Kidney (tissue), 14 donors: ENCODE results near the gene CHDH. TPM values are rescaled to one million over a fixed set of nuclear protein-coding genes. Genes with fewer than 3 reads are reported as not detected.

Experiments used
- DNase-seq, 5 donors: peaks; one replicate each; pipeline ENCODE4 v3.0.0-alpha.2; 2013 to 2020
- FAIRE-seq: peaks from 2 replicates; lab custom pipeline; 2012; peaks lifted over from hg19 to GRCh38; lab: Jason Lieb, UNC
- H3K27ac ChIP-seq, 2 donors: one replicate each; pipeline ENCODE4 v1.7.0; 2013; ENCODE audit warnings: low read depth in 2 of 2, low read length in 2 of 2, inconsistent platforms in 1 of 2
- H3K27me3 ChIP-seq: one replicate; pipeline ENCODE4 v1.7.1; 2013; ENCODE audit warnings: low read length, inconsistent platforms; ENCODE audit not compliant: control insufficient read depth, insufficient read depth
- H3K36me3 ChIP-seq, 3 donors: one replicate each; pipeline versions ENCODE4 v1.7.0 to v1.7.1; 2013; ENCODE audit warnings: low read length in 3 of 3, control low read depth in 1 of 3, inconsistent platforms in 1 of 3; ENCODE audit not compliant: insufficient read depth in 3 of 3, control insufficient read depth in 2 of 3
- H3K4me1 ChIP-seq, 3 donors: one replicate each; pipeline versions ENCODE4 v1.7.0 to v1.7.1; 2013; ENCODE audit warnings: low read length in 3 of 3, inconsistent platforms in 1 of 3, low read depth in 1 of 3; ENCODE audit not compliant: control insufficient read depth in 2 of 3, insufficient read depth in 2 of 3
- H3K4me3 ChIP-seq, 3 donors: one replicate each; pipeline versions ENCODE4 v1.7.0 to v1.8.1; 2013; ENCODE audit warnings: low read length in 3 of 3, control low read depth in 1 of 3, inconsistent platforms in 1 of 3
- H3K9ac ChIP-seq, 3 donors: one replicate each; pipeline versions ENCODE4 v1.7.0 to v1.7.1; 2013; ENCODE audit warnings: low read length in 3 of 3, control low read depth in 1 of 3, inconsistent platforms in 1 of 3
- H3K9me3 ChIP-seq, 3 donors: one replicate each; pipeline versions ENCODE4 v1.7.0 to v1.7.1; 2013; ENCODE audit warnings: low read length in 3 of 3, control low read depth in 1 of 3, inconsistent platforms in 1 of 3; ENCODE audit not compliant: control insufficient read depth in 2 of 3, insufficient read depth in 1 of 3
- intact Hi-C: fragments of 100-400 bp; cut with DNase I; formaldehyde crosslinking; loops from one replicate; pipeline ENCODE4 v1.11.1; 2022
- polyA plus RNA-seq: library from polyadenylated mRNA; stranded (reverse); fragments of 350-450 nt; fragmentation: Illumina TruSeq; extraction: RNeasy Lipid Tissue Mini Kit (QIAGEN cat#74804); gene quantifications from one replicate; pipeline ENCODE4 v1.2.3, GENCODE V29; 2014; ENCODE audit warnings: low read depth, low replicate concordance; ENCODE audit not compliant: insufficient read depth
- total RNA-seq: library from RNA; stranded (reverse); fragmentation: NEBNext Ultra II Directional; extraction: Animal tissue kit (Norgen Biotek cat#: 25700); gene quantifications from one replicate; pipeline ENCODE4 v1.2.1, GENCODE V29; 2021
- TF ChIP-seq, protein P1 (sequence below): IDR thresholded peaks from 3 replicates; pipeline ENCODE4 v1.5.1; 2012; ENCODE audit warnings: mild to moderate bottlenecking, moderate library complexity, borderline replicate concordance; ENCODE audit not compliant: insufficient read depth; ENCODE audit errors: extremely low read depth
- donor health status: control.
- donor health status: control.
- donor health status: control.
- donor health status: control.
- donor health status: control.
- donor health status: DM: yes; HTN: yes; CAD: no.
- donor health status: Normal renal cell carcinoma (clear cell type).

Gene CHDH
- total and polyA plus RNA-seq, 2 donors from 2014 or later, result 26.5 to 33.4 TPM

DNA sequence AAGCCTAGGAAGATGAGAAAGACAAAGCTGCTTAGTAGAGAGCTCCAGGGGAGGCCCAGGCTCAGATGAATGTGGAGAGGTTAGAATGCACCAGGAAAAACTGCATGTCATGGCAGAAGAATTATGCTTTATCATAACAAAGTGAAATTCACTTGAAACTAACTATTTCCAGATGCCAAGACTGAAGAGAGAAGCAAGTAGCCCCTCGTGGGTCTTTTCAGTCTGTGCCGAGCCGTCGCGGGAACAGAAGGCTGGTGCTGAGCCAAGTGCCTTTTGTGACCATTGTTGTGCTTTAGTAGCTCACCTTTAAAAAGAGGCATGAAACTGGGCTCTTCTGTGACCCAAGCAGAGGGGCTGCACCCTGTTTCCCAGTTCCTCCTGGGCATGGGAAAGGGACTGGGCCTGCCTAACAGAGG is 73.2 kb downstream of the CHDH start:
- intact Hi-C loops, result no loop called here
- TF ChIP-seq, protein P1, sequence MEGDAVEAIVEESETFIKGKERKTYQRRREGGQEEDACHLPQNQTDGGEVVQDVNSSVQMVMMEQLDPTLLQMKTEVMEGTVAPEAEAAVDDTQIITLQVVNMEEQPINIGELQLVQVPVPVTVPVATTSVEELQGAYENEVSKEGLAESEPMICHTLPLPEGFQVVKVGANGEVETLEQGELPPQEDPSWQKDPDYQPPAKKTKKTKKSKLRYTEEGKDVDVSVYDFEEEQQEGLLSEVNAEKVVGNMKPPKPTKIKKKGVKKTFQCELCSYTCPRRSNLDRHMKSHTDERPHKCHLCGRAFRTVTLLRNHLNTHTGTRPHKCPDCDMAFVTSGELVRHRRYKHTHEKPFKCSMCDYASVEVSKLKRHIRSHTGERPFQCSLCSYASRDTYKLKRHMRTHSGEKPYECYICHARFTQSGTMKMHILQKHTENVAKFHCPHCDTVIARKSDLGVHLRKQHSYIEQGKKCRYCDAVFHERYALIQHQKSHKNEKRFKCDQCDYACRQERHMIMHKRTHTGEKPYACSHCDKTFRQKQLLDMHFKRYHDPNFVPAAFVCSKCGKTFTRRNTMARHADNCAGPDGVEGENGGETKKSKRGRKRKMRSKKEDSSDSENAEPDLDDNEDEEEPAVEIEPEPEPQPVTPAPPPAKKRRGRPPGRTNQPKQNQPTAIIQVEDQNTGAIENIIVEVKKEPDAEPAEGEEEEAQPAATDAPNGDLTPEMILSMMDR, result no peak
- Histone ChIP-seq H3K27ac (no peak overlapping the region), H3K4me1 (no peaks in the 10 kb centered on the region), H3K4me3 (no peak overlapping the region), H3K27me3 (no peaks in the 10 kb centered on the region), H3K36me3 (peaks cover 0 to 2% (median 0%) of the 10 kb centered on the region in 3 donors), H3K9ac (no peak overlapping the region), H3K9me3 (no peaks in the 10 kb centered on the region)
- FAIRE-seq, result no peak
- no peak for DNase-seq

DNA sequence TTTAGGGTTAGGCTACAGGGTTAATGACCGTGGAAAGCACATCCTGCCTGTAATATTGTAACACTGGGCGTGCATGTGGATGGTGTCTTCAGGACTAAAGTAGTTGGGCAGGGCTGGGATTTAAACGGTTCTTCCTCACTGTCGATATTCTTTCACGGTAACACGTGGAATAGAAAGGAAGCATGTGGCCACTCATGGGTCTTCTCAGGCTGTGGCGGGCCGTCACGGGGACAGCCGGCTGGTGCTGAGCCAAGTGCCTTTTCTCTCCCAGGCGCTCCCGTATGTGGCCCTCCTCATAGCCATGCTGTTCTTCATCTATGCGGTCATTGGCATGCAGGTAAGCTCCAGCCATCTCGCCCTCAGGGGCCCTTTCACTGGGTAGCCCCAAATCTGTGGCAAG is 73.7 kb downstream of the CHDH start:
- Histone ChIP-seq H3K9me3 (no peaks in the 10 kb centered on the region), H3K27me3 (no peaks in the 10 kb centered on the region), H3K27ac (no peak overlapping the region), H3K36me3 (peaks cover 0 to 2% (median 0%) of the 10 kb centered on the region in 3 donors), H3K4me1 (no peaks in the 10 kb centered on the region), H3K4me3 (no peak overlapping the region), H3K9ac (no peak overlapping the region)
- intact Hi-C loops, result no loop called here
- DNase-seq (no peak), FAIRE-seq (no peak)
- TF ChIP-seq, protein P1, result no peak

DNA sequence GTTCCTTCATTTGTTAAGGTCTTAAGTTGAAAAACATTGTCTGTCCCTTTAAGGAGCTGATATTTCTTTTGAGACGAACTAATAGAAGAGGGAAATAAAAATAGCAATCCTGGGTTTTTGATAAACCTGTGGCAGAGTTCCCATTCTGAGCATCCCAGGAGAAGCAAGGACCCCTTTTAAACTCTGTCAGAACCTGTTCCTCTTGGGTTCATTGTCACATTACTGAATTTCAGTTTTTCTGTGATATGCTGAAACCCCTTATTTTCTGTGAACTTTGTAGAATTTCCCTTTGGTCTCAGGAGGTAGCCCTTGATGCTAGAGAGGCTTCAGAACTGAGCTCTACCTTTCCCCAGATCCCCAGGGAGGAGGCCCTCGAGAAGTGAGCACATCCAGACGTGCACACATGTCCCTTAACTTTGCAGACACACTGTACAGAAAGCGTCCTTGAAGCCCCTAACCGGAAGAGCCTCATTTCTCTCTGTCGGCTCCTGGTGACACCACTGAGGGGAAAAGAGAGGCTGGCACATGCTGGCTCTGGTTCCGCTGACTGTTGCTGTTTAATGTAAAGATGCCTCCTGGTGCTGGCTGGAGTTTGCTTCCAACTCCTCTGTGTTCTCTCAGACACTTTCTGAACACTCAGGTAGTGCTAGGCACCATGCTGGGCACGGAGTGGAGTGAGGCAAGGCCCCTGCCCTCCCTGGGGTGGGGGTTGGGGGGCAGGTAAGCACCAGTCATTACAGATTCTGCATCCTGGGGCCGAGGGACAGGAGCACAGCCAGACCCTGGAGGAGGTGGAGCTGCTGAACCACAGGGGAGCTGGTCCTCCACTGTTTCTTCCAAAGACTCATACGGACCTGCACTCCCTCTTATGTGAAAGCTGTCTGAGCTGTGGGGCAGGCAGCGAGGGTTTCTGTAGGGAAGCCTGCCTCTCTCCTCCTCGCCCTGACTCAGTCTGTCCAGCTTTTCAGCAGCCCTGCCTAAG is 77.5 kb downstream of the CHDH start:
- TF ChIP-seq, protein P1, result no peak
- DNase-seq (no peak), FAIRE-seq (no peak)
- H3K27me3 ChIP-seq, result no peaks in the 10 kb centered on the region
- intact Hi-C loops, result no loop called here
- H3K4me1 ChIP-seq, result no peaks in the 10 kb centered on the region
- H3K36me3 ChIP-seq, result peaks cover 0 to 2% (median 0%) of the 10 kb centered on the region in 3 donors
- no peaks in the 10 kb centered on the region for H3K9me3 ChIP-seq
- H3K9ac ChIP-seq, result no peak overlapping the region
- no peak overlapping the region for H3K4me3 ChIP-seq
- no peak overlapping the region for H3K27ac ChIP-seq
